GM13976 (cell line): ENCODE data around the gene METTL23.
"Not testable (repeated sequence)": the region's sequence is repeated elsewhere in the genome, so short reads cannot be mapped to it uniquely, and the experiment has no call there.

Experiments
- DNase-seq: peaks from one replicate; pipeline ENCODE4 v3.0.0; 2012; ENCODE audit warnings: low spot score
- in situ Hi-C: fragments of 300-500 bp; cut with MboI; formaldehyde crosslinking; loops from one replicate; pipeline ENCODE4 v1.12.0; 2022; ENCODE audit warnings: low sequenced_read_pairs, mixed read lengths, inconsistent platforms; ENCODE audit not compliant: unreplicated experiment
- TF ChIP-seq, protein P1 (sequence below): IDR thresholded peaks from 2 replicates; pipeline ENCODE4 v1.5.1; 2012; ENCODE audit warnings: borderline replicate concordance, mild to moderate bottlenecking; ENCODE audit not compliant: insufficient read depth; ENCODE audit errors: extremely low read depth, missing control alignments, control extremely low read depth

The METTL23 gene

DNA sequence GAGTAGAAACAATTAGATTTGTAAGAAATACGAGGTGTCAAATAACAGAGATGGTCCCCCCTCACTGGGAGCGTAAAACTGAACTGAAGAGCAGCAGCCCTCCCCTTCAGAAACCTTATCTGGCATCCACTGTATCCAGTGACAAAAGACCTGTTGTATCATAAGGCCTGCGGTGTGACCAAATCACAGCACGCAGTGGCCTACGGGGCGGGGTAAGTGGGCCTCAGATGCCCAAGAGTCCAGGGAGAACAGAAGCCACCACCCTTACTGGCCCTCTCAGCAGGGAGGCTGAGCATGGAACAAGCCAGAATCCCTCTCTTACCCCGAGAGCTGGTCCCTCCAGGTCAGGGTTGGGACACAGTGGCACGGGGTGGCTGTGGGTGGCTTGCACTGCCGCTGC is 5.7 kb upstream of the METTL23 start:
- TF ChIP-seq, protein P1, sequence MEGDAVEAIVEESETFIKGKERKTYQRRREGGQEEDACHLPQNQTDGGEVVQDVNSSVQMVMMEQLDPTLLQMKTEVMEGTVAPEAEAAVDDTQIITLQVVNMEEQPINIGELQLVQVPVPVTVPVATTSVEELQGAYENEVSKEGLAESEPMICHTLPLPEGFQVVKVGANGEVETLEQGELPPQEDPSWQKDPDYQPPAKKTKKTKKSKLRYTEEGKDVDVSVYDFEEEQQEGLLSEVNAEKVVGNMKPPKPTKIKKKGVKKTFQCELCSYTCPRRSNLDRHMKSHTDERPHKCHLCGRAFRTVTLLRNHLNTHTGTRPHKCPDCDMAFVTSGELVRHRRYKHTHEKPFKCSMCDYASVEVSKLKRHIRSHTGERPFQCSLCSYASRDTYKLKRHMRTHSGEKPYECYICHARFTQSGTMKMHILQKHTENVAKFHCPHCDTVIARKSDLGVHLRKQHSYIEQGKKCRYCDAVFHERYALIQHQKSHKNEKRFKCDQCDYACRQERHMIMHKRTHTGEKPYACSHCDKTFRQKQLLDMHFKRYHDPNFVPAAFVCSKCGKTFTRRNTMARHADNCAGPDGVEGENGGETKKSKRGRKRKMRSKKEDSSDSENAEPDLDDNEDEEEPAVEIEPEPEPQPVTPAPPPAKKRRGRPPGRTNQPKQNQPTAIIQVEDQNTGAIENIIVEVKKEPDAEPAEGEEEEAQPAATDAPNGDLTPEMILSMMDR: no peak
- in situ Hi-C loops: no loop called here
- no peak for DNase-seq

DNA sequence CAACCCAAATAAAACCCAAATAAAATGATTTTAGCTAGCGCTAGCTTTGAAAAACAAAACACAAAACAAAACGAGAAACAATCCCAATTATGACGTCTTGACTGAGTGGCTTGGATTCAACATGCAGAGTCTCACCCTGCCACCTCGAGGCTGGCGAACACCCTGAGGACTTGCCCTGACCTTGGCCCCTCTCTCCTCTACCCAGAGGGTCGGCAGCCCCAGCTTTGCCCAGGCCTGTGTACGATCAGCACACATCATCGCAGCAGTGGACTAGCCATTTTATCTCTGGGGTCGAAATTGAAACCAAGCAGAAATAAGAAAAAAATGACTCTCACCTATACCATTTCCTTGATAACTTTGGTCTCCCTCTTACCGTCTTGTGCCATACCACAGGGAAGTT is 5.2 kb upstream of the METTL23 start:
- TF ChIP-seq, protein P1: no peak
- in situ Hi-C loops: no loop called here
- no peak for DNase-seq

DNA sequence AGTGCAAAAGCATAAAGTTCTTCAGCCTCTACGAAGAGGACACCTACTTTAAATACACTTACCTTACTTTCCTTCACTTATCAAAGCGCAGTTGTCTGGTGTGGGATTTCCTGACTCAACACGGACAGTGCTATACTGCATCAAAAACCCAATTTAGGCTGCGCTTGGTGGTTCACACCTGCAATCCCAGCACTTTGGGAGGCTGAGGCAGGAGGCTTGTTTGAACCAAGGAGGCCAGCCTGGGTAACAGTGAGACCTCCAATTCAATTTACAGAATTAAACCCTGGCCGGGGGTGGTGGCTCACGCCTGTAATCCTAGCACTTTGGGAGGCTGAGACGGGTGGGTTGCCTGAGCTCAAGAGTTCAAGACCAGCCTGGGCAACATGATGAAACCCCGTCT is 4.4 kb upstream of the METTL23 start:
- in situ Hi-C loops: no loop called here
- TF ChIP-seq, protein P1: no peak
- DNase-seq: no peak

DNA sequence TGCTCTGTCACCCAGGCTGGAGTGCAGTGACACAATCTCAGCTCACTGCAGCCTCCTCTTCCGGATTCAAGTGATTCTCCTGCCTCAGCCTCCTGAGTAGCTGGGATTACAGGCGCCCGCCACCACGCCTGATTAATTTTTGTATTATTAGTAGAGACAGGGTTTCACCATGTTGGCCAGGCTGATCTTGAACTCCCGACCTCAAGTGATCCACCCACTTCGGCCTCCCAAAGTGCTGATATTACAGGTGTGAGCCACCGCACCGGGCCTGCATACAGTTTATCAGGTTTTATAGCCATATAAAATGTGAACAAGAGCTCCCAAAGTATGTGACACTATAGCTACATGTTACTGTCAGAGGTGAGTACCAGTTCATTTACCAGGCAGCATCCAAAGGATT is 3.7 kb upstream of the METTL23 start:
- in situ Hi-C loops, DNase-seq: not testable (repeated sequence)

DNA sequence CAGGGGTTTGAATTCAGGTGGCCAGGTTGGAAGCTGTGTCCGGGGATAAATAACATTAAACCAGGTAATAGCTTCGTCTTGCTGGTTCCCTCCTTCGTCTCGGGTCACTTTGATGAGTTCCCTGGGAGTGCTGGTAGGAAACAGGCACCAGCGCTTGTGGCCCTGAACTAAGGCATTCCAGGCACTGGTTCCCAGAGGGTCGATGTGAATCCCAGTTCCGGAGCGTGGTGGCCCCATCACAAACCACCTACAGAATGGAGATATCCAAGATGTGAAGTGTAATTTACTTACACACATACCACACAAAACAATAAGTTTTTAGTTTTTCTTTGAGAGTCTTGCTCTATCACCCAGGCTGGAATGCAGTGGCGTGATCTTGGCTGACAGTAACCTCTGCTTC is 2.8 kb upstream of the METTL23 start:
- DNase-seq: no peak
- TF ChIP-seq, protein P1: no peak
- in situ Hi-C loops: no loop called here

DNA sequence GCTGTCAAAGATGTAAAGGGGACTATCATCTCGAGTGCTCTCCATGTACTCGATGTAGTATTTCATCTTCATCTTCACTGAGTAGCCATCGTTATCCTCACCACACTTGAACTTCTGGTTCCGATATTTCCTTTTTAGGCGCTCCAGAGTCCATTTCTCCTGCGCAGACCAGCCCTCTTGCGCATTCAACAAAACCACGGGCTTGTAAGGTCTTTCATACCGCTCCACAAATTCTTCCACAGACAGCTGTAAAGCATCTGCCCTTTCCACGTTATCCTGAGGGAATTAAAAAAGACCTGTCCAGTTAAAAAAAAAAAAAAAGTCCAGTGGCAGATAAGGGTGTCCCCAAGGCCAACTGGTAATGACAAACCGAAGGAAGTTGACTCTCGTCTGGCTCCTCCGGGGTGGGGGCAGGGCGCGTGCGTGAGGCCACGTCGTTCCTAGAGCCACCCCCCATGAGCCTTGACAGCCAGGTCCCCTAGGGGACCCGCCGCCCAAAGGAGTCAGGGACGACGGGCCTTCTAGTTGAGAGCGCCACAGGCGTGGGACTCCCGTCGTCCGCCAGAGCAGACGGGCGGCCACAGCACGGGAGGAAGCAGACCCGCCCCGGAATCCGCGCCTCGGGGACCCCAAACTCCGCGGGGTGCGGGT is 934 bp upstream of the METTL23 start:
- TF ChIP-seq, protein P1: no peak
- DNase-seq: peak; percentile 77
- in situ Hi-C loops: no loop called here

DNA sequence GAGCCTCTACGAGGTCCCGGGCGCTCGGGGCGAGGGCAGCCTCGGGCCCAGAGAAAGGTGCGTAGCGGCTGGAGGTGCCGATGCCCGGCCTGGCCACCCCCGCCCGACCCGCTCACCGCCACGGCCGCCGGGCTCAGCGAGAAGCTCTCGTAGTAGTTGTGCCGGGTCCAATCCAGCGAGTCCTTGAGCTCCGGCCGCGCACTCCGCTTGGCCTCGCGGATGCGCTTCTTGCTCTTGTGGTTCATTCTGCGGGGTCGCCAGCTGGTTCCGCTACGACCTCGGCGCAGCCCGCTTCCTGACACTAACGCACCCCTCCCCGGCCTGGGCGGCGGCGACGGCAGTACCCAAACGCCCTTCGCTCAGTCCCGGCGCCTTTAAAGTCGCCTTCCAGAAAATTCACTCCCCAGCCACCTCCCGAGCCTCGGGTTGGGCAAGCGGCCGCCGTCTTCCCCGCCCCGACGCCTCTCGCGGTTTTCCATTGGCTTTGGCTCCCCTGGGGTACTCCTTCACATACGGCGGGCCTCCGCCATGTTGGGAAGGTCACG is 336 bp upstream of the METTL23 start, which contains the start of gene JMJD6:
Gene JMJD6, minus strand, starts transcription at position 376 of the 545 bp plus-strand sequence. Its CDS starts 131 bp downstream, at position 245.
- in situ Hi-C loops: no loop called here
- peak; percentile 96 for DNase-seq
- TF ChIP-seq, protein P1: no peak
